GM12878 (cell line): Measurements from ENCODE around the gene NUP93. TPM values are rescaled to one million over a fixed set of nuclear protein-coding genes. Genes with fewer than 3 reads are reported as not detected.

Source experiments
- BCLAF1 ChIP-seq: fragments of 450-650 bp; IDR thresholded peaks from 2 replicates; pipeline ENCODE4 v1.6.1; 2017; ENCODE audit warnings: antibody characterized with exemption, mild to moderate bottlenecking, moderate library complexity
- EGR1 ChIP-seq, 2 experiments: IDR thresholded peaks; 1 replicate in 1 of 2; 2 replicates in 1 of 2; pipeline ENCODE4 v1.6.1; 2011 to 2012; ENCODE audit warnings: low read depth in 2 of 2, low read length in 2 of 2, borderline replicate concordance in 1 of 2, mild to moderate bottlenecking in 1 of 2, moderate library complexity in 1 of 2
- EP300 ChIP-seq, 2 experiments: fragments of 150-350 bp in 1 of 2; IDR thresholded peaks; 2 replicates each; pipeline ENCODE4 v1.6.1; 2011 to 2012; ENCODE audit warnings: low read depth in 2 of 2, low read length in 2 of 2, borderline replicate concordance in 1 of 2, improper control_type of control experiment in 1 of 2, inconsistent platforms in 1 of 2; ENCODE audit not compliant: control insufficient read depth in 1 of 2
- ETV6 ChIP-seq, 2 experiments: fragments of 450-650 bp in 1 of 2; IDR thresholded peaks in 1 of 2; conservative IDR thresholded peaks in 1 of 2; 2 replicates each; pipeline ENCODE4 v1.6.1; 2014; ENCODE audit warnings: antibody characterized with exemption in 1 of 2, borderline replicate concordance in 1 of 2, low read depth in 1 of 2, mild to moderate bottlenecking in 1 of 2, moderate library complexity in 1 of 2
- GABPA ChIP-seq: IDR thresholded peaks from 2 replicates; pipeline ENCODE4 v1.6.1; 2014; ENCODE audit warnings: antibody characterized with exemption, low read depth, mild to moderate bottlenecking, inconsistent platforms
- IRF5 ChIP-seq: fragments of 450-650 bp; IDR thresholded peaks from 2 replicates; pipeline ENCODE4 v1.6.1; 2017; ENCODE audit warnings: borderline replicate concordance
- MTA3 ChIP-seq: IDR thresholded peaks from 2 replicates; pipeline ENCODE4 v1.6.1; 2012; ENCODE audit warnings: low read length, inconsistent platforms, borderline replicate concordance
- NFIC ChIP-seq: IDR thresholded peaks from 2 replicates; pipeline ENCODE4 v1.6.1; 2012; ENCODE audit warnings: low read depth, mild to moderate bottlenecking, inconsistent platforms, low read length, moderate library complexity
- POU2F2 ChIP-seq: IDR thresholded peaks from 3 replicates; pipeline ENCODE4 v1.6.1; 2011; ENCODE audit warnings: low read depth, mild to moderate bottlenecking, low read length, borderline replicate concordance
- RUNX3 ChIP-seq: IDR thresholded peaks from 2 replicates; pipeline ENCODE4 v1.6.1; 2012; ENCODE audit warnings: low read length, inconsistent platforms
- TAF1 ChIP-seq: IDR thresholded peaks from 2 replicates; pipeline ENCODE4 v1.6.1; 2011; ENCODE audit warnings: mild to moderate bottlenecking, low read depth, low read length, borderline replicate concordance
- TCF12 ChIP-seq: IDR thresholded peaks from 2 replicates; pipeline ENCODE4 v1.6.1; 2011; ENCODE audit warnings: low read depth, mild to moderate bottlenecking, low read length
- ZNF592 ChIP-seq: fragments of 450-650 bp; IDR thresholded peaks from 2 replicates; pipeline ENCODE4 v1.6.1; 2017; ENCODE audit warnings: mild to moderate bottlenecking, moderate library complexity
- polyA plus RNA-seq, 11 experiments: library from polyadenylated mRNA; depleted of rRNA in 4 of 11; unstranded in 6 of 11; stranded (reverse) in 5 of 11; fragments of >200 nt; fragmentation: Nextera tagmentation in 4 of 11; fragmentation: Illumina TruSeq in 1 of 11; extraction: Ambion mirVana in 4 of 11; extraction: Trizol in 1 of 11; gene quantifications; 1 replicate in 1 of 11; 2 replicates in 10 of 11; pipeline versions ENCODE4 v1.2.1 to v1.2.3, GENCODE V29; 2011 to 2016; ENCODE audit warnings: inconsistent platforms in 2 of 11, missing spikeins in 2 of 11, low read depth in 1 of 11
- total RNA-seq, 4 experiments: library from RNA; depleted of rRNA in 3 of 4; stranded (reverse); fragments of >200 nt in 3 of 4; fragmentation: Illumina TruSeq in 1 of 4; extraction: Trizol in 1 of 4; gene quantifications; 2 replicates each; pipeline versions ENCODE4 v1.2.1 to v1.2.3, GENCODE V29; 2013 to 2021

Gene NUP93
- total and polyA plus RNA-seq, 10 of the 15 experiments (the other 5 are each of a cell fraction or from before 2014, with no cell fraction given): 82.2 to 175 (median 101) TPM

GRCh38 chr16:56801762-56802161, 71.8 kb downstream of the NUP93 start (continued):
- TF ChIP-seq EP300 (IDR thresholded peaks at IDR 0.05; ENCODE audit: borderline replicate concordance in 1 of 2, control insufficient read depth in 1 of 2, low read depth in 2 of 2, low read length in 2 of 2): no peak
- TF ChIP-seq TAF1: no peak
- no peak for TF ChIP-seq MTA3
- no peak for TF ChIP-seq POU2F2
- no peak for TF ChIP-seq BCLAF1
- TF ChIP-seq ZNF592: no peak
- no peak for TF ChIP-seq RUNX3
- no peak for TF ChIP-seq ETV6 (conservative IDR thresholded peaks at IDR 0.05 in 1 of 2, IDR thresholded peaks at IDR 0.05 in 1 of 2; ENCODE audit: borderline replicate concordance in 1 of 2, low read depth in 1 of 2)
- no peak for TF ChIP-seq NFIC
- TF ChIP-seq IRF5: no peak
- no peak for TF ChIP-seq EGR1 (IDR thresholded peaks at IDR 0.05; ENCODE audit: borderline replicate concordance in 1 of 2, low read depth in 2 of 2, low read length in 2 of 2)
- no peak for TF ChIP-seq GABPA
- no peak for TF ChIP-seq TCF12
